Measurements from ENCODE around the gene PLPP6. TPM values are rescaled to one million over a fixed set of nuclear protein-coding genes. Genes with fewer than 3 reads are reported as not detected.

PLPP6 gene
- total RNA-seq, 1 donor from 2014 or later: 7.0 TPM

DNA sequence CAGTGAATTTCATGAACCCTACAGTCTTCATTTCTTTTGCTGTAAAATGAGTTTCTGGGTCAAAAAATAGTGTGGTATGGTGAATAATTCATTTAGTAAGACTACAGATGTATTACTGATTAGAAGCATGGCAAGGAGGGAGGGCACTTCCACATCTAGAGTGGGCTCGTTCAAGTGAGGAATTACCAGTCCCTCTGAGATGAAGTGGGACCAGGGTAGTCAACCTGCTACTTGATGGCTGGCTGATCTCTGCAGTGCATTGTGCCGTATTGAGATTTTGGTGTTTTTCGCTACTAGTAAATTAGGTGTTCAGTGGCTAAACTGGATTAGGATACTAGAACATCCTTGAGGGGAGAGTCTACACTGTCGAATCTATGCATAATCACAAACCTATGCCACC lies 28.1 kb downstream of the PLPP6 start:
- DNase-seq (ENCODE audit: low spot score) (no peak), ATAC-seq (no peak)

DNA sequence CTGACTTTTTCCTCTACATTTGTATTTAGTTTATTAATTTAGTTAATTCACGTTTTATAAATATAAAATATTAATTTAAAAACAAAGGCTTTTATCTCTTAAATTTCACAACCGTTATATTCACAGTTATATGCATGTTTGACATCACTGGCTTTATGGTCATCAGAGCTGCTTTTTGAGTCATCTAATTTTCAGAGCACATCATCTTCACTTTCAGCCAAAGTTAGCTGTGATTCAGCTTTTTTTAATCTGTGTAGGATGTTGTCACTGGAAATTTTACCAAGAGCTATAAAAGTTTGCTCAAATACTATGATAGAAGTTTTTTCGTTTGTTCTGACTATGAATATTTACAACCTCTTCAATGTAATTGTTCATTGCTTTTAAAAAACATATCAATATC lies 29.7 kb downstream of the PLPP6 start:
- ATAC-seq: no peak

DNA sequence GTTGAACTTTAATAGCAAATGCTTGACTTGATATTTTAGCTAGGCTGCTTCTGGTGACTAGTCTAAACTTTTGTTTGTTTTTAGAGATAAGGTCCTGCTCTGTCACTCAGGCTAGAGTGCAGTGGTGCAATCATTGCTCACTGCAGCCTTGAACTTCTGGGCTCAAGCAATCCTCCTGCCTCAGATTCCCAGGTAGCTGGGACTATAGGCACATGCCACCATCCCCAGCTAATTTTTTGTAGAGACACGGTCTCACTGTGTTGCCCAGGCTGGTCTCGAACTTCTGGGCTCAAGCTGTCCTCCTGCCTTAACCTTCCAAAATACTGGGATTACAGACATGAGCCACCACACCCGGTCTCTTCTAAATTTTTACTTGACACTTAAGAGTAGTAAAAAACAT lies 38.0 kb downstream of the PLPP6 start:
- peak; percentile 91 for ATAC-seq
- DNase-seq (ENCODE audit: low spot score): peak; percentile 75

More for the DNA sequence above, 29.7 kb downstream of the PLPP6 start:
- no peak for DNase-seq (ENCODE audit: low spot score)

DNA sequence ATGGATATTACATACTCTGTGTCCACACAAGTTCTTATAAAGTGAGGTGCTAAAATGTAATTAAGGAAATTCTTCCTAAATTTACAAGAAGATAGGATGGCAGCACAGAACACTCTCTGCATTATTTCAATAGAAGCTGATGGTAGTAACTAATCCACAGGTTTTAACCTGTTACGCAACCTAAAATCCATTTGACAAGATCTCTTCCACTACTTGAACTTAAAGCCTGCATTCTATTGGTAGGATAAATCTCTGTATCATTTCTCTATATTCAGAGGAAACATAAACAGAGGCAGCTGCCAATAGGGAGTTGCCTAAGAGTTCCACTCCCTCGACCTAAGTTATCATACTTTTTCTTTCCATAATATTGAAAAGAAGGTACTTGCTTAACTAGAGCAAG lies 38.8 kb downstream of the PLPP6 start:
- DNase-seq (ENCODE audit: low spot score) (no peak), ATAC-seq (no peak)

DNA sequence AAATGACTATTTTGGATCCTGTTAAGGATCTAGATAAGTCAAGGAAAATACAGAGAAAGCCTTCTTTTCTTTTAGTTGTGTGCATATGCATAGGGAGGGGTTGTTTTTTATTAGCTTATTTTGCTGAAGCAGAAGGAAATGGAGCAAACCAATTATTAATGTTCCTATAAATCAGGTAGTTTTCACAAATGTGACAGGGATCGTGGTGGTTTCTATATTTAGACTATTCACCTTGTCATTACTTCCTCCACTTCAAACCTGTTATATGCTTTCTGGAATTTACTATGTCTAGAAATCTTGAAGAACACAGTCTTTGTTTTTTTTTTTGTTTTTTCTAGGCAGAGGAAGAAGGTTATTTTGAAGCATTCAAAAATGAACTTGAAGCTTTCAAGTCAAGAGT lies 39.4 kb downstream of the PLPP6 start:
- ATAC-seq: no peak
- DNase-seq (ENCODE audit: low spot score): no peak

DNA sequence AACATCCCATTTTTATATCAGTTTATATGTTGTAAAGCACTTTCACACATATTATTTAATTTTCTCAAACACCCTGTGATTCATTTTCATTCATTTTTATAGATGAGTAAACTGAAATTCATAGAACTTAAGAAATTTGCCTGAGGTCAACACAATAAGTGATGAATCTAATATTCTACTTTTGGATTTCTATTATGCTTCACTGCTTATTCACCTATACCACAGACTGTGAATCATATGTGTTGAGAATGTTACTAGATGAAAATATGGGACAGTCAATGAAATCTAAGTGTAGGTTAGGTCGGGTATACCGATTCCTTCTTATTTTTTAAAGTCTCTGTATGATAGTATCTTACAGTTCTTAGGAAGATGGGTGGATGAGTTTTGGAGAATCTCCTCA lies 42.0 kb downstream of the PLPP6 start:
- ATAC-seq (no peak), DNase-seq (ENCODE audit: low spot score) (no peak)

DNA sequence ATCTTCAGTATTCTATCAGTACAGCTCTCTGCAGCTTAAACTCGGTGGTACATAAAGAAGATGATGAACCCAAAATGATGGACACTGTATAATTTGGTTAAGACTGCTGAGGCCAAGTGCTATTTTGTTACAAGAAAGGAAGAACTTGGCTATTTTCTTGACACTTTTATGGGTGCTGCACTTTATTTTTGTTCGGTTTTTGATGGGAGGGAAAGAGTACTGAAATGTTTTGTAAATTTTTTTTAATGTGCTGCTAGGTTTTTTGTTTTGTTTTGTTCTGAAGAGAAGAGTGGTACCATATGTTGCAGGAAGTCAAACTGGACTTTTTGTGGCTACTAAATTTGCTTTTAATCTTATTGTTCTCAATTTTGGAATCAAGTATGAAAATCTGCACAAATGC lies 43.9 kb downstream of the PLPP6 start:
- no peak for DNase-seq (ENCODE audit: low spot score)
- no peak for ATAC-seq

DNA sequence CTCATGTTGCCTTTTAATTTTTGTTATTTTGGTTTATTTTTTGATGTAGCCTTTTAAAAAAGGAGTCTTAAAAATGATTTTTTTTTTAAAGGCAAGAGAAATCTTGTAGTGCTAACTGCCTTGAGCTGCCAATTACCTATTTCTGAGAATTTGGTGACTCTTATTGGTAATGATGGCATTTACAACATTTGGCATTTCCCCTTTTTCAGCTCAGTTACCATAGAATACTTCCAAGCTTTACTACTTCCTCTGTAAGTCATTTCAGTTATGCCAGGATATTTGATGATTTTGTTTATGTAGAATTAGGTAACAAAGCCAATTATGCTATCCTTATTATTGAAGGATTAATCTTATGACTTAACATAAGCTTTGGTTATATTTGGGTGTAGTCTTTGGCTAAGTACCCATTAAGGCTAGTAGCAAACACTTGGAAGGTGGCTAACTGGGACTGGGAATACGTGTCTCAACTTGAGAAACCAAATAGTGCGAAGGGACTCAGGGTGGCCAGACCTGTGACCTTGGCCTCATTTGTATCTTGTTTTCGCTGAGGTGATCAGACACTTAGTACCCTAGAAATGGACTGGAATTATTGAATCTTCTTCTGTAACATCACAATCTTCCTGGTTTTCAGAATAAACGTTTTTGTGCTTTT lies 45.0 kb downstream of the PLPP6 start:
- DNase-seq (ENCODE audit: low spot score) (no peak), ATAC-seq (no peak)

DNA sequence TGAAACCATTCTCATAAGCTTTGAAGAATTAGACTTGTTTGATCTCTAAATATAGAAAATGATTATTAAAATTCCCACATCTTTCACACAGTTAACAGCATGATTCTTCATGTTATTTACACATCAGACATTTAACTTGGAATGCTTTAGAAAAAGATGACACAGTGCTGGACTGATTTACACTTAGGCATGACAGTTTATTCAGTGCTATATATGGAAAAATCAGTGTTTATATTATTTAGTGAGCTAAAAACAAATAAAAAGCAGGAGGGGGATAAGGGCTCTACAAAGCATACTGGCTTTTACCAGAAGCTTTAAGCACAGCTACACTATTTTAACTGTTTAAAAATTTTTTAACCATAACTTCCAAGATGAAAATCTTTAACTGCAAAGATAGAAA lies 47.3 kb downstream of the PLPP6 start:
- DNase-seq (ENCODE audit: low spot score): no peak
- ATAC-seq: no peak

DNA sequence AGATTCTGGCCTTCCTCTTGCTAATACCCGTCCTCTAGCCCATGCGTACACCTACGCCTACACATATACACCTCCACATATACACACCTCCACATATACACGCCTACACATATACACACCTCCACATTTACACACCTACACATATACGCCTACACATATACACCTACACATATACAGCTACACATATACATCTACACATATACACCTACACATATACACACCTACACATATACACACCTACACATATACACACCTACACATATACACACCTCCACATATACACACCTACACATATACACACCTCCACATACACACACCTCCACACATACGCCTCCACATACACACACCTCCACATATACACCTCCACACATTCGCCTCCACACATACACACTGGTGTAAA lies 51.8 kb downstream of the PLPP6 start:
- ATAC-seq (peak; percentile 38), DNase-seq (ENCODE audit: low spot score) (no peak)

DNA sequence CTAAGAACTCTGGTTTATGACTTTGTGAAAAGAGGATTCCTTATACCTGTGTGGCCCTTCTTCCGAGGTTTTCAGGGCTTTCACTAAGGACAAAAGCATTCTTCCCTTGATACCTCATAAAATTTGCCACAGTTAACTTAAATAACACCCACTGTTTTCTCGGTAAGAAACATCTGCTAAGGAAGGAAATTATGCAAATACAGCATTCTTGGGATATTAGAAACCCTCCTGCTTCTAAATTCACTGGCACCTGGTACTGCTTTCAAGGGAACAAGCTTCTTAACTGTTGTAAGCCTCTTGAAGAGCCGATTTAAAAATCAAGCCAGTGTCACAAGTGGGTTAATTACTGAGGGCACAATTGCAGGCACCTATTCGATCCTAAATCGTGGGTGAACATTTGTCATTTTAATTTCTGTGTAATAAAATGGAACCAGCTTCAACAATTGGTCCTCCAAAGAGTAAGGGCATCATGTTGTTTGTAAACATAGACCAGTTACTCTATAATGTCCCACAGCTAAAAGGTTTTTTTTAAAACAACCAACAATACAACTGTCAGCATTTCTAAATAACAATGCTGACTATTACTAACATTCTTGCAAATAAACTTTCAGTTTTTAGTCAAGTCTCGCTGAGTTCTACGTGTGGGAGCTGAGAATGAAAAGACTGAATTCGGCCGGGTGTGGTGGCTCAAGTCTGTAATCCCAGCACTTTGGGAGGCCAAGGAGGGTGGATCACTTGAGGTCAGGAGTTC lies 52.3 kb downstream of the PLPP6 start:
- DNase-seq (ENCODE audit: low spot score): no peak
- no peak for ATAC-seq

Other genes starting within 250 kb of the PLPP6 start
- gene SLC1A1, start 171.8 kb upstream of the PLPP6 start, total RNA-seq: 23.1 TPM
- 3.7 TPM for gene SPATA6L, start 4.2 kb downstream of the PLPP6 start, total RNA-seq
- gene CDC37L1, start 17.3 kb downstream of the PLPP6 start, total RNA-seq: 20.6 TPM
- 108 TPM for gene AK3, start 78.9 kb downstream of the PLPP6 start, total RNA-seq
- 48.8 TPM for gene RCL1, start 130.7 kb downstream of the PLPP6 start, total RNA-seq